ENCODE measurements around the gene CCR8. TPM values are rescaled to one million over a fixed set of nuclear protein-coding genes. Genes with fewer than 3 reads are reported as not detected.

CCR8 gene
- total RNA-seq, 1 experiment from 2014 or later = not detected

- POLR2A ChIA-PET (ENCODE audit: unreplicated experiment) = no interaction called here
- intact Hi-C loops (cut with micrococcal nuclease; ENCODE audit: unreplicated experiment) = no loop called here
Observed at GRCh38 chr3:39302178-39302577, 27.3 kb upstream of the CCR8 start.

DNA sequence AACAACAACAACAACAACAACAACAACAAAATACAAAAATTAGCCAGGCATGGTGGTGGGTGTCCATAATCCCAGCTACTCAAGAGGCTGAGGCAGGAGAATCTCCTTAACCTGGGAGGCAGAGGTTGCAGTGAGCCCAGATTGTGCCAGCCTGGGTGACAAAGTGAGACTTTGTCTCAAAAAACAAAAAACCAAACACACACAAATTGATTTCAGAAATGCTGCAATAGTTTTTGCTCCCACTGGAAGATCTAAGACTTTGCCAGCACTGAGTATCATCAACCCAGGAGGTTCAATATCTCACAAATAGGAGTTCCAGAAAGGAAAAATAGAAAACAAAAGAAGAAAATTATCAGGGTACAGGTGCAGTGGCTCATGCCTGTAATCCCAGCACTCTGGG lies 16.2 kb upstream of the CCR8 start:
- no peaks in the 10 kb centered on the region for H3F3A ChIP-seq (ENCODE audit: insufficient read depth, low read depth)
- H3K4me1 ChIP-seq (replicated peaks; ENCODE audit: insufficient read depth) = no peaks in the 10 kb centered on the region
- no peaks in the 10 kb centered on the region for H3K36me3 ChIP-seq (ENCODE audit: low read depth)
- ChIA-PET POLR2A (ENCODE audit: unreplicated experiment) (no interaction called here), CTCF (no interaction called here)
- no peaks in the 10 kb centered on the region for H3K79me2 ChIP-seq (ENCODE audit: low read depth)
- intact Hi-C loops (cut with micrococcal nuclease; ENCODE audit: unreplicated experiment) = no loop called here
- H3K27ac ChIP-seq = no peak overlapping the region
- no peaks in the 10 kb centered on the region for H3K27me3 ChIP-seq (ENCODE audit: insufficient read depth, low read depth)
- TF ChIP-seq, protein P1, sequence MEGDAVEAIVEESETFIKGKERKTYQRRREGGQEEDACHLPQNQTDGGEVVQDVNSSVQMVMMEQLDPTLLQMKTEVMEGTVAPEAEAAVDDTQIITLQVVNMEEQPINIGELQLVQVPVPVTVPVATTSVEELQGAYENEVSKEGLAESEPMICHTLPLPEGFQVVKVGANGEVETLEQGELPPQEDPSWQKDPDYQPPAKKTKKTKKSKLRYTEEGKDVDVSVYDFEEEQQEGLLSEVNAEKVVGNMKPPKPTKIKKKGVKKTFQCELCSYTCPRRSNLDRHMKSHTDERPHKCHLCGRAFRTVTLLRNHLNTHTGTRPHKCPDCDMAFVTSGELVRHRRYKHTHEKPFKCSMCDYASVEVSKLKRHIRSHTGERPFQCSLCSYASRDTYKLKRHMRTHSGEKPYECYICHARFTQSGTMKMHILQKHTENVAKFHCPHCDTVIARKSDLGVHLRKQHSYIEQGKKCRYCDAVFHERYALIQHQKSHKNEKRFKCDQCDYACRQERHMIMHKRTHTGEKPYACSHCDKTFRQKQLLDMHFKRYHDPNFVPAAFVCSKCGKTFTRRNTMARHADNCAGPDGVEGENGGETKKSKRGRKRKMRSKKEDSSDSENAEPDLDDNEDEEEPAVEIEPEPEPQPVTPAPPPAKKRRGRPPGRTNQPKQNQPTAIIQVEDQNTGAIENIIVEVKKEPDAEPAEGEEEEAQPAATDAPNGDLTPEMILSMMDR (conservative IDR thresholded peaks at IDR 0.05) = no peak
- no peak for TF ChIP-seq EZH2 (IDR thresholded peaks at IDR 0.05; ENCODE audit: low read depth)
- no peaks in the 10 kb centered on the region for H3K9me2 ChIP-seq (ENCODE audit: insufficient read depth)
- no peak overlapping the region for H3K4me3 ChIP-seq
- no peaks in the 10 kb centered on the region for H4K20me1 ChIP-seq (ENCODE audit: insufficient read depth)
- BruUV-seq (replicated peaks) = no TSS peak
- DNase-seq = no peak
- H3K4me2 ChIP-seq = no peak overlapping the region
- H2AFZ ChIP-seq = no peak overlapping the region
- H3K9me3 ChIP-seq (ENCODE audit: insufficient read depth, low read depth) = no peaks in the 10 kb centered on the region

More at GRCh38 chr3:39302178-39302577, 27.3 kb upstream of the CCR8 start:
- Histone ChIP-seq H3K4me3 (no peak overlapping the region), H3K79me2 (ENCODE audit: low read depth) (no peaks in the 10 kb centered on the region), H2AFZ (no peak overlapping the region), H3K9me3 (ENCODE audit: insufficient read depth, low read depth) (0 out of 2 replicates have a peak, but pooled peaks cover 7% of the 10 kb centered on the region), H3K9me2 (ENCODE audit: insufficient read depth) (no peaks in the 10 kb centered on the region), H3K4me1 (replicated peaks; ENCODE audit: insufficient read depth) (no peaks in the 10 kb centered on the region), H3K4me2 (no peak overlapping the region), H3K36me3 (ENCODE audit: low read depth) (no peaks in the 10 kb centered on the region), H3K27ac (no peak overlapping the region), H3K27me3 (ENCODE audit: insufficient read depth, low read depth) (peaks cover 37% of the 10 kb centered on the region), H4K20me1 (ENCODE audit: insufficient read depth) (no peaks in the 10 kb centered on the region), H3F3A (ENCODE audit: insufficient read depth, low read depth) (no peaks in the 10 kb centered on the region)
- BruUV-seq (replicated peaks) = no TSS peak
- no peak for TF ChIP-seq EZH2 (IDR thresholded peaks at IDR 0.05; ENCODE audit: low read depth)
- TF ChIP-seq, protein P1 (conservative IDR thresholded peaks at IDR 0.05) = no peak
- DNase-seq = no peak
- CTCF ChIA-PET = no interaction called here

DNA sequence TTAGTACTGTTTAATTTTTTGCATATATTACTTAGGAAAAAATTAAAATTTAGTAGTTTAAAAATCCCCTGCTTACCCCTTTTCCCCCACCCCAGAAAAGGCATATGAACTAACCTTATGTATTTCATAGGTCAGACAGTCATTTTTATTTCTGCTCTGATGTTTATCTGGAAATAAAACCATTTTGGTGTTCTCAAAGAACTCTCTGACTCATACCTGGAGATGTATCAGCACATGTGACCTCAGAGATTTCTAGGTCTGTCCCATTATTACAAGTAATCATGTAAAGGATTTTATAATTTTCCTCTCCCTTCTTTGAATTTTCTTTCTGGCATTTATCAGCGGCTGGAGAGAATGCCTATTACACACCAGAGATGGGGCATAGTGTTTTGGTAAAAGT lies 14.1 kb upstream of the CCR8 start:
- Histone ChIP-seq H3K9me2 (ENCODE audit: insufficient read depth) (no peaks in the 10 kb centered on the region), H3K4me3 (no peak overlapping the region), H3K27ac (no peak overlapping the region), H3F3A (ENCODE audit: insufficient read depth, low read depth) (no peaks in the 10 kb centered on the region), H3K79me2 (ENCODE audit: low read depth) (no peaks in the 10 kb centered on the region), H3K4me1 (replicated peaks; ENCODE audit: insufficient read depth) (no peaks in the 10 kb centered on the region), H4K20me1 (ENCODE audit: insufficient read depth) (no peaks in the 10 kb centered on the region), H3K36me3 (ENCODE audit: low read depth) (no peaks in the 10 kb centered on the region), H3K9me3 (ENCODE audit: insufficient read depth, low read depth) (no peaks in the 10 kb centered on the region), H2AFZ (no peak overlapping the region), H3K4me2 (no peak overlapping the region), H3K27me3 (ENCODE audit: insufficient read depth, low read depth) (no peaks in the 10 kb centered on the region)
- TF ChIP-seq, protein P1 (conservative IDR thresholded peaks at IDR 0.05) = no peak
- TF ChIP-seq EZH2 (IDR thresholded peaks at IDR 0.05; ENCODE audit: low read depth) = no peak
- CTCF ChIA-PET = no interaction called here
- no TSS peak for BruUV-seq (replicated peaks)
- DNase-seq = no peak
- intact Hi-C loops (cut with micrococcal nuclease; ENCODE audit: unreplicated experiment) = no loop called here
- POLR2A ChIA-PET (ENCODE audit: unreplicated experiment) = interaction anchor here (0.6 kb wide), 1 partner anchor 101 kb away, joined by 4 read pairs; no protein-coding TSS in a partner anchor

All from PC-9 (cell line).